Heart left ventricle (tissue), 16 donors: ENCODE measurements around the gene PTPRS. TPM values are rescaled to one million over a fixed set of nuclear protein-coding genes. Genes with fewer than 3 reads are reported as not detected.

Source experiments
- ATAC-seq, 4 donors: fragments of 200-7000 bp; cut with Tn5 transposase; one replicate each; pipeline ENCODE4 v1.9.1; 2020 to 2022; ENCODE audit warnings: moderate library complexity in 4 of 4, mild to moderate bottlenecking in 3 of 4, moderate number of reproducible peaks in 1 of 4
- DNase-seq, 5 donors: peaks; one replicate each; pipeline ENCODE4 v3.0.0-alpha.2; 2020
- H3K27ac ChIP-seq, 12 donors: fragments of 200-600 bp; sonication (generic) in 4 of 12; one replicate each; pipeline versions ENCODE4 v1.5.0 to v1.8.0; 2016 to 2022; ENCODE audit warnings: mild to moderate bottlenecking in 2 of 12
- H3K27me3 ChIP-seq, 9 donors: fragments of 200-600 bp; sonication (generic) in 2 of 9; one replicate each; pipeline versions ENCODE4 v1.5.1 to v1.8.0; 2016 to 2022; ENCODE audit warnings: mild to moderate bottlenecking in 3 of 9
- H3K36me3 ChIP-seq, 9 donors: fragments of 200-600 bp; sonication (generic) in 2 of 9; one replicate each; pipeline versions ENCODE4 v1.5.0 to v1.8.0; 2018 to 2022; ENCODE audit warnings: mild to moderate bottlenecking in 2 of 9
- H3K4me1 ChIP-seq, 12 donors: fragments of 200-600 bp; sonication (generic) in 4 of 12; one replicate each; pipeline versions ENCODE4 v1.5.0 to v1.8.0; 2016 to 2022; ENCODE audit warnings: mild to moderate bottlenecking in 3 of 12
- H3K4me3 ChIP-seq, 12 donors: fragments of 200-600 bp; sonication (generic) in 4 of 12; one replicate each; pipeline versions ENCODE4 v1.5.0 to v1.8.0; 2017 to 2022; ENCODE audit warnings: mild to moderate bottlenecking in 9 of 12, moderate library complexity in 4 of 12
- H3K9me3 ChIP-seq, 12 donors: fragments of 200-600 bp; sonication (generic) in 4 of 12; one replicate each; pipeline versions ENCODE4 v1.5.0 to v1.8.0; 2016 to 2022; ENCODE audit warnings: mild to moderate bottlenecking in 1 of 12
- CTCF ChIP-seq, 12 donors: fragments of 200-600 bp; sonication (generic) in 4 of 12; IDR thresholded peaks; one replicate each; pipeline versions ENCODE4 v1.5.0 to v1.8.0; 2018 to 2022; ENCODE audit warnings: antibody characterized with exemption in 12 of 12, mild to moderate bottlenecking in 5 of 12
- POLR2A ChIP-seq, 2 donors: fragments of 450-650 bp; IDR thresholded peaks; one replicate each; pipeline ENCODE4 v1.6.1; 2017; ENCODE audit warnings: antibody characterized with exemption in 2 of 2, mild to moderate bottlenecking in 2 of 2, moderate library complexity in 2 of 2
- WGBS, 4 donors: extraction: QIAGEN DNeasy Blood & Tissue Kit in 2 of 4; methylation state at CpG; one replicate each; pipeline versions ENCODE4 v1.1.5 to v1.1.7; 2013 to 2018; 5-methylcytosine and 5-hydroxymethylcytosine counted together
- intact Hi-C, 10 donors: fragments of 100-400 bp; cut with DNase I; formaldehyde crosslinking; loops; one replicate each; pipeline versions ENCODE4 v1.11.1 to v1.14.2; 2022
- polyA plus RNA-seq, 2 donors: library from polyadenylated mRNA; stranded (reverse); fragments of 200-250 nt; gene quantifications; one replicate each; pipeline ENCODE4 v1.2.3, GENCODE V29; 2013
- total RNA-seq, 9 donors: library from RNA; depleted of rRNA in 2 of 9; stranded (reverse); fragments of >200 nt in 2 of 9; fragmentation: NEBNext Ultra II Directional in 3 of 9; extraction: Animal tissue kit (Norgen Biotek cat#: 25700) in 3 of 9; gene quantifications; one replicate each; pipeline versions ENCODE4 v1.1.0 to v1.2.4, GENCODE V29; 2016 to 2023
- donor health status: ischemic (EF 13 %, LVEDD 7.1; RV severe dilation, severe dysfunction).
- donor health status: healthy with polysubstance abuse.
- donor health status: DM: no; HTN: yes; CAD: no.
- donor health status: DM: no; HTN: no; CAD: no.
- donor health status: ischemic (EF 25% LVEDD 6.9; RV normal size, moderate dysfunction).
- donor health status: ischemic (EF 25% LVEDD 5.7; RV mildly dilated, moderate dysfunction).
- donor health status: healthy.
- donor health status: DM: yes; HTN: yes; CAD: no.
- donor health status: ischemic (EF 35%, LVEDD 5.7; RV mildly dilated, moderate dysfunction).
- donor health status: nonischemic (EF 11% LVEDD 7.7; RV severe dilation, severe dysfunction).
- donor health status: DM: yes; HTN: yes; CAD: no.
- donor health status: PGD.
- donor health status: ischemic (EF 29% LVEDD 5.4; RV normal size, mild dysfunction).
- donor health status: nonischemic (EF 23%, LVEDD 6.1; RV moderate dilation, normal function).

The PTPRS gene
- total and polyA plus RNA-seq, 11 donors = 6.3 to 113 (median 33.0) TPM

- no peak overlapping the region for H3K4me3 ChIP-seq
- H3K9me3 ChIP-seq = no peaks in the 10 kb centered on the region
- no peaks in the 10 kb centered on the region for H3K27me3 ChIP-seq
- TF ChIP-seq CTCF (IDR thresholded peaks at IDR 0.05) (no peak), POLR2A (IDR thresholded peaks at IDR 0.05) (no peak)
- H3K36me3 ChIP-seq = no peaks in the 10 kb centered on the region
- no peak for ATAC-seq
- H3K27ac ChIP-seq = no peak overlapping the region
- H3K4me1 ChIP-seq = peaks cover 0 to 2% (median 0%) of the 10 kb centered on the region in 12 donors
- intact Hi-C loops = no loop called here
- 89 to 98% (median 93%) methylated on average over 2 of the region's 2 CpGs for WGBS, 4 donors
- DNase-seq = no peak
These were observed 41.5 kb downstream of the PTPRS start for GRCh38 chr19:5299137-5299536.

GRCh38 chr19:5298471-5298901 is 42.1 kb downstream of the PTPRS start:
- H3K9me3 ChIP-seq = no peaks in the 10 kb centered on the region
- H3K4me1 ChIP-seq = peaks cover 0 to 7% (median 2%) of the 10 kb centered on the region in 12 donors
- DNase-seq (no peak), ATAC-seq (no peak)
- WGBS, 4 donors = 92 to 98% (median 95%) methylated on average over 13 of the region's 13 CpGs
- TF ChIP-seq POLR2A (IDR thresholded peaks at IDR 0.05) (no peak), CTCF (IDR thresholded peaks at IDR 0.05) (no peak)
- H3K27ac ChIP-seq = no peak overlapping the region
- no peak overlapping the region for H3K4me3 ChIP-seq
- peaks cover 0 to 3% (median 0%) of the 10 kb centered on the region in 9 donors for H3K27me3 ChIP-seq
- intact Hi-C loops = no loop called here
- H3K36me3 ChIP-seq = no peaks in the 10 kb centered on the region

GRCh38 chr19:5297272-5297669 is 43.3 kb downstream of the PTPRS start:
- peaks cover 0 to 19% (median 5%) of the 10 kb centered on the region in 12 donors for H3K4me1 ChIP-seq
- WGBS, 4 donors = 89 to 94% (median 91%) methylated on average over 6 of the region's 6 CpGs
- no peaks in the 10 kb centered on the region for H3K36me3 ChIP-seq
- DNase-seq (no peak), ATAC-seq (no peak)
- intact Hi-C loops = no loop called here
- peaks cover 0 to 13% (median 1%) of the 10 kb centered on the region in 9 donors for H3K27me3 ChIP-seq
- no peak for TF ChIP-seq CTCF (IDR thresholded peaks at IDR 0.05)
- no peak for TF ChIP-seq POLR2A (IDR thresholded peaks at IDR 0.05)
- no peaks in the 10 kb centered on the region for H3K9me3 ChIP-seq
- no peak overlapping the region for H3K27ac ChIP-seq
- no peak overlapping the region for H3K4me3 ChIP-seq

GRCh38 chr19:5296457-5297271 is 43.9 kb downstream of the PTPRS start:
- WGBS, 4 donors = 85 to 87% (median 86%) methylated on average over 16 of the region's 16 CpGs
- intact Hi-C loops = no loop called here
- TF ChIP-seq POLR2A (IDR thresholded peaks at IDR 0.05) (no peak), CTCF (IDR thresholded peaks at IDR 0.05) (no peak)
- H3K27ac ChIP-seq = no peak overlapping the region
- H3K36me3 ChIP-seq = no peaks in the 10 kb centered on the region
- H3K9me3 ChIP-seq = no peaks in the 10 kb centered on the region
- peaks cover 0 to 25% (median 9%) of the 10 kb centered on the region in 12 donors for H3K4me1 ChIP-seq
- ATAC-seq = no peak
- H3K4me3 ChIP-seq = no peak overlapping the region
- peaks cover 0 to 18% (median 4%) of the 10 kb centered on the region in 9 donors for H3K27me3 ChIP-seq
- no peak for DNase-seq
